Hematopoietic multipotent progenitor cell treated with erythropoietin and hydrocortisone succinate and interleukin-3 and kit ligand, for 8 days (in vitro differentiated cells): ENCODE results near the gene NCKAP1.
"Not testable (repeated sequence)": the region's sequence is repeated elsewhere in the genome, so short reads cannot be mapped to it uniquely, and the experiment has no call there.

Source experiments
- DNase-seq: peaks from one replicate; pipeline ENCODE4 v3.0.0-alpha.2; 2015

Gene NCKAP1

GRCh38 chr2:182906454-182906853, 131.8 kb downstream of the NCKAP1 start:
- no peak for DNase-seq

GRCh38 chr2:182904844-182905243, 133.4 kb downstream of the NCKAP1 start:
- no peak for DNase-seq

- no peak for DNase-seq
These were observed 134.7 kb downstream of the NCKAP1 start for GRCh38 chr2:182903566-182903965.

GRCh38 chr2:182901748-182902147, 136.5 kb downstream of the NCKAP1 start:
- DNase-seq, result no peak

- DNase-seq, result no peak
These were observed 139.5 kb downstream of the NCKAP1 start for GRCh38 chr2:182898718-182899117.

GRCh38 chr2:182897137-182897536, 141.1 kb downstream of the NCKAP1 start:
- DNase-seq, result no peak

GRCh38 chr2:182895798-182896197, 142.5 kb downstream of the NCKAP1 start:
- no peak for DNase-seq

GRCh38 chr2:182895169-182895568, 143.1 kb downstream of the NCKAP1 start:
- no peak for DNase-seq

- DNase-seq, result no peak
These were observed 144.1 kb downstream of the NCKAP1 start for GRCh38 chr2:182894174-182894573.

- no peak for DNase-seq
These were observed 144.6 kb downstream of the NCKAP1 start for GRCh38 chr2:182893666-182894065.

- not testable (repeated sequence) for DNase-seq
These were observed 145.2 kb downstream of the NCKAP1 start for GRCh38 chr2:182893035-182893434.

- DNase-seq, result no peak
These were observed 146.6 kb downstream of the NCKAP1 start for GRCh38 chr2:182891611-182892010.

GRCh38 chr2:182890773-182891378, 147.4 kb downstream of the NCKAP1 start:
- DNase-seq, result no peak

- DNase-seq, result no peak
These were observed 148.0 kb downstream of the NCKAP1 start for GRCh38 chr2:182890305-182890704.

GRCh38 chr2:182887753-182888415, 150.4 kb downstream of the NCKAP1 start:
- no peak for DNase-seq

GRCh38 chr2:182887093-182887492, 151.2 kb downstream of the NCKAP1 start:
- no peak for DNase-seq

GRCh38 chr2:182885771-182886170, 152.5 kb downstream of the NCKAP1 start:
- no peak for DNase-seq

- no peak for DNase-seq
These were observed 154.8 kb downstream of the NCKAP1 start for GRCh38 chr2:182883451-182883850.

- DNase-seq, result not testable (repeated sequence)
These were observed 158.2 kb downstream of the NCKAP1 start for GRCh38 chr2:182880100-182880499.

GRCh38 chr2:182876653-182877052, 161.6 kb downstream of the NCKAP1 start:
- DNase-seq, result not testable (repeated sequence)

- peak; percentile 32 for DNase-seq
These were observed 168.0 kb downstream of the NCKAP1 start for GRCh38 chr2:182870227-182870626.

GRCh38 chr2:182868054-182868796, 170.0 kb downstream of the NCKAP1 start:
- DNase-seq, result no peak

- DNase-seq, result no peak
These were observed 170.7 kb downstream of the NCKAP1 start for GRCh38 chr2:182867426-182868053.
